ENCODE measurements around the gene UBXN1.

Gene UBXN1

GRCh38 chr11:62678770-62679696, at the start of gene UBXN1:
TSS of gene UBXN1 (minus strand) at chr11:62679073. CDS start at chr11:62678923, 150 bp downstream.
- DNase-seq (ENCODE audit: low spot score), result peak; percentile 91

GRCh38 chr11:62728171-62728988, 49.5 kb upstream of the UBXN1 start, which contains the start of gene TTC9C:
TSS of gene TTC9C (plus strand) at chr11:62728486. CDS start at chr11:62728849, 363 bp downstream.
- peak; percentile 83 for DNase-seq (ENCODE audit: low spot score)

- DNase-seq (ENCODE audit: low spot score), result peak; percentile 92
Observed at GRCh38 chr11:62727872-62728170, 48.9 kb upstream of the UBXN1 start.

- DNase-seq (ENCODE audit: low spot score), result peak; percentile 99
Observed at GRCh38 chr11:62727165-62727871, 48.4 kb upstream of the UBXN1 start, which contains the start of gene HNRNPUL2. TSS of gene HNRNPUL2 (minus strand) at chr11:62727457. CDS start at chr11:62727156, 301 bp downstream.

- DNase-seq (ENCODE audit: low spot score), result no peak
Observed at GRCh38 chr11:62726915-62727164, 48.0 kb upstream of the UBXN1 start.

- DNase-seq (ENCODE audit: low spot score), result no peak
Observed at GRCh38 chr11:62726156-62726914, 47.5 kb upstream of the UBXN1 start.

- DNase-seq (ENCODE audit: low spot score), result no peak
Observed at GRCh38 chr11:62725646-62726045, 46.8 kb upstream of the UBXN1 start.

GRCh38 chr11:62724171-62724570, 45.3 kb upstream of the UBXN1 start:
- no peak for DNase-seq (ENCODE audit: low spot score)

- no peak for DNase-seq (ENCODE audit: low spot score)
Observed at GRCh38 chr11:62721994-62722393, 43.1 kb upstream of the UBXN1 start.

- no peak for DNase-seq (ENCODE audit: low spot score)
Observed at GRCh38 chr11:62719302-62719978, 40.6 kb upstream of the UBXN1 start.

- DNase-seq (ENCODE audit: low spot score), result no peak
Observed at GRCh38 chr11:62716816-62717215, 37.9 kb upstream of the UBXN1 start.

GRCh38 chr11:62716206-62716605, 37.3 kb upstream of the UBXN1 start:
- no peak for DNase-seq (ENCODE audit: low spot score)

- no peak for DNase-seq (ENCODE audit: low spot score)
Observed at GRCh38 chr11:62715150-62716130, 36.6 kb upstream of the UBXN1 start.

- no peak for DNase-seq (ENCODE audit: low spot score)
Observed at GRCh38 chr11:62713343-62713742, 34.5 kb upstream of the UBXN1 start.

GRCh38 chr11:62712861-62713260, 34.0 kb upstream of the UBXN1 start:
- DNase-seq (ENCODE audit: low spot score), result no peak

- no peak for DNase-seq (ENCODE audit: low spot score)
Observed at GRCh38 chr11:62712276-62712812, 33.5 kb upstream of the UBXN1 start.

GRCh38 chr11:62710001-62710345, 31.1 kb upstream of the UBXN1 start:
- peak; percentile 33 for DNase-seq (ENCODE audit: low spot score)

GRCh38 chr11:62709247-62710000, 30.6 kb upstream of the UBXN1 start:
- peak; percentile 95 for DNase-seq (ENCODE audit: low spot score)

- no peak for DNase-seq (ENCODE audit: low spot score)
Observed at GRCh38 chr11:62708793-62709192, 29.9 kb upstream of the UBXN1 start.

Measured in AG08395 (cell line).